ENCODE results near the gene NDUFA8. TPM values are rescaled to one million over a fixed set of nuclear protein-coding genes. Genes with fewer than 3 reads are reported as not detected.

Gene NDUFA8
- total RNA-seq, 1 donor from 2014 or later: 49.4 TPM

- TF ChIP-seq, protein P1, sequence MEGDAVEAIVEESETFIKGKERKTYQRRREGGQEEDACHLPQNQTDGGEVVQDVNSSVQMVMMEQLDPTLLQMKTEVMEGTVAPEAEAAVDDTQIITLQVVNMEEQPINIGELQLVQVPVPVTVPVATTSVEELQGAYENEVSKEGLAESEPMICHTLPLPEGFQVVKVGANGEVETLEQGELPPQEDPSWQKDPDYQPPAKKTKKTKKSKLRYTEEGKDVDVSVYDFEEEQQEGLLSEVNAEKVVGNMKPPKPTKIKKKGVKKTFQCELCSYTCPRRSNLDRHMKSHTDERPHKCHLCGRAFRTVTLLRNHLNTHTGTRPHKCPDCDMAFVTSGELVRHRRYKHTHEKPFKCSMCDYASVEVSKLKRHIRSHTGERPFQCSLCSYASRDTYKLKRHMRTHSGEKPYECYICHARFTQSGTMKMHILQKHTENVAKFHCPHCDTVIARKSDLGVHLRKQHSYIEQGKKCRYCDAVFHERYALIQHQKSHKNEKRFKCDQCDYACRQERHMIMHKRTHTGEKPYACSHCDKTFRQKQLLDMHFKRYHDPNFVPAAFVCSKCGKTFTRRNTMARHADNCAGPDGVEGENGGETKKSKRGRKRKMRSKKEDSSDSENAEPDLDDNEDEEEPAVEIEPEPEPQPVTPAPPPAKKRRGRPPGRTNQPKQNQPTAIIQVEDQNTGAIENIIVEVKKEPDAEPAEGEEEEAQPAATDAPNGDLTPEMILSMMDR (conservative IDR thresholded peaks at IDR 0.05; ENCODE audit: low read depth, low read length): no peak
- no peak for DNase-seq (ENCODE audit: low read depth)
- no peak overlapping the region for H3K4me3 ChIP-seq (ENCODE audit: low read depth, low read length)
Measured at GRCh38 chr9:122112238-122112637, 47.3 kb downstream of the NDUFA8 start.

DNA sequence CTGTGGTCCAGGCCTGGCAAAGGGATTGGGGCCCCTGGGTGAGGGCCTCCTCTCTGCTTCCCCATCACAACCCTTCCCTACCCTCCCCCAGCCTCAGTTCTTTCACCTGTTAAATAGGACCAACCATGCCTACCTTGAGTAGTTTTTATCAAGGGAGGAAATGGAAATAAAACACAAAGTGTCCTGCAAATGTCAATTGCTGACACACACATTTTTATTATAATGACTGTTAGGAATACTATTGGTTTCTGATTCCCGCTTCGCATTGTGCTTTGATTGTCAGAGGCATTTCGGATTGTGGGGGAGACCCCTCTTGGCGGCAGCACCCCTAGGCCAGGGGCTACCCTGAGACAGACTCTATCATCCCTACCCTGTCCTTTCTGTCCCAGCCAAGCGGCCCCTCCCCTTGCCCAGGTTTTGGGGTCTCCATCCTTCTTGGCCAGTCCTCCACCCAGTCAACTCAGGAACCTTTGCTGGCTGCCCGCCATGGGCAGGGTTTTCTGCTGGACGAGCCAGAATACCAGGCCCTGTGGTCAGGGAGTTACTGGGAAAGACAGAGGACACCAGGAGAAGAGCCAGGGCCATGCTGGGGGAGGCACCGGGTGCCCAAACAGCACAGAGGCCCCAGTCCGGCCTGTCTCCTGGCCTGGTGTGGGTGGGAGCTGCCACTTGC lies 48.0 kb downstream of the NDUFA8 start:
- DNase-seq (ENCODE audit: low read depth): no peak
- TF ChIP-seq, protein P1 (conservative IDR thresholded peaks at IDR 0.05; ENCODE audit: low read depth, low read length): no peak
- H3K4me3 ChIP-seq (ENCODE audit: low read depth, low read length): no peak overlapping the region

DNA sequence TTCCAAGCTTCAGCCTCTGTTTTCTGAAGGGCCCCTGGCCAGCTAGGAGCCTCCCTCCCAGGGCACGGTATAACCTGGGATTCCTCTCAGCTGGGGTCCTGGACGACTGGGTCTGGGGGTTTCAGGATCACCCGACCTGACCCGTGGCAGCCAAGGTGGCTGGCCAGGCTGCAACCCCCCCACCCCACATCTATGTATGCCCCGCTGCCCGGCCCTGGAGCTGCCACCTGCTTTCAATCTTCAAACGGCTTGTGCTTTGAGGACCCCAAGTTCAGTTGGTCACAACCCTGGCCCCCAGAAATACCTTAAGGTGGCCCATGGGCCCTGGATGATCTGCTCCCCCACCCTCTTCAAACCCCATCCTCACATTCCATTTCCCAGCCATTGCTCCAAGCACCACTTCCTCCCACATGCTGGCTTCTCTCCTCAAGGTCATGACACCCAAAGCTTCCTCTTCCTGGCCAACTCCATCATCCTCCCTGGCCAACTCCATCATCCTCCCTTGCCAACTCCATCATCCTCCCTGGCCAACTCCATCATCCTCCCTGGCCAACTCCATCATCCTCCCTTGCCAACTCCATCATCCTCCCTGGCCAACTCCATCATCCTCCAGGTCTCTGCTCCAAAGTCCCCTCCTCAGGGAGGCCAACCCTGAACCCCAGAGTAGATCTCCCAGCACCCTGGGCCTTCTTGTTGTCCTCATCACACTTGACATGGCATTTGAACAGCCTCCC lies 49.3 kb downstream of the NDUFA8 start:
- DNase-seq (ENCODE audit: low read depth): no peak
- no peak overlapping the region for H3K4me3 ChIP-seq (ENCODE audit: low read depth, low read length)
- TF ChIP-seq, protein P1 (conservative IDR thresholded peaks at IDR 0.05; ENCODE audit: low read depth, low read length): no peak

GRCh38 chr9:122109035-122109813 lies 50.4 kb downstream of the NDUFA8 start:
- DNase-seq (ENCODE audit: low read depth): no peak
- TF ChIP-seq, protein P1 (conservative IDR thresholded peaks at IDR 0.05; ENCODE audit: low read depth, low read length): no peak
- H3K4me3 ChIP-seq (ENCODE audit: low read depth, low read length): no peak overlapping the region

DNA sequence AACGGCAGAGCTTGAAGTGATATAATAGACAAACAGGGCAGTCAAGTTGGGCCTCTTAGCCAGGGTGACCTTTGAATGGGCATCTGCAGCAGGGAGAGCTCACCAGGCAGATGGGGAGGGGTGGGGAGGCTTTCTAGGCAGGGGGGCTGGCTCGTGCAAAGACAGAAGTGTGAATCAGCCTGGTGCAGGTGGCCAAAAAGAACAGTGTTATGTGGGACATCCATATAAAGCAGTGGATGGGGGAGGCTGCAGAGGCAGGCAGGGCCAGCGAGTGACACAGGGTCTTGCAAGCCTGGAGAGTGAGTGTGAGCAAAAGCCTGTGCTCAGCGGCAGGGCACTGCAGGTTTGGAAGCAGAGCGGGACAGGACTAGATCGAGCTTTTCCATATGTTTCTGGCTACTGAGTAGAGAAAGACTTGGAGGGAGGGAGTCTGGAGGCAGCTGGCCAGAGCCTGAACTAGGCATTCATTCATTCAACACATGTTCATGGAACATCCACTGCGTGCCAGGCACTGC lies 52.2 kb downstream of the NDUFA8 start:
- H3K4me3 ChIP-seq (ENCODE audit: low read depth, low read length): no peak overlapping the region
- no peak for DNase-seq (ENCODE audit: low read depth)
- TF ChIP-seq, protein P1 (conservative IDR thresholded peaks at IDR 0.05; ENCODE audit: low read depth, low read length): no peak

- H3K4me3 ChIP-seq (ENCODE audit: low read depth, low read length): no peak overlapping the region
- DNase-seq (ENCODE audit: low read depth): no peak
- TF ChIP-seq, protein P1 (conservative IDR thresholded peaks at IDR 0.05; ENCODE audit: low read depth, low read length): no peak
Measured at GRCh38 chr9:122106576-122106975, 53.0 kb downstream of the NDUFA8 start.

All from epithelial cell of proximal tubule (primary cell).